Mucosa of descending colon (tissue), 3 donors: ENCODE data around the gene CADPS2. TPM values are rescaled to one million over a fixed set of nuclear protein-coding genes. Genes with fewer than 3 reads are reported as not detected.
A peak's percentile ranks its signal among the peaks of the same experiment; 100 is the strongest.

Experiments
- ATAC-seq: fragments of 200-7000 bp; cut with Tn5 transposase; one replicate; pipeline ENCODE4 v1.9.1; 2020; ENCODE audit warnings: mild to moderate bottlenecking, moderate library complexity
- DNase-seq, 3 donors: peaks; one replicate each; pipeline ENCODE4 v3.0.0-alpha.2; 2020
- H3K36me3 ChIP-seq: fragments of 200-600 bp; one replicate; pipeline ENCODE4 v1.8.0; 2021; ENCODE audit warnings: low read depth, mild to moderate bottlenecking
- H3K4me1 ChIP-seq: fragments of 200-600 bp; one replicate; pipeline ENCODE4 v1.8.0; 2021; ENCODE audit warnings: low read depth, mild to moderate bottlenecking
- H3K4me3 ChIP-seq: fragments of 200-600 bp; one replicate; pipeline ENCODE4 v1.8.0; 2021; ENCODE audit warnings: mild to moderate bottlenecking
- H3K9me3 ChIP-seq: fragments of 200-600 bp; one replicate; pipeline ENCODE4 v1.8.0; 2021; ENCODE audit warnings: mild to moderate bottlenecking
- intact Hi-C, 2 donors: fragments of 100-400 bp; cut with DNase I in 1 of 2; cut with micrococcal nuclease in 1 of 2; formaldehyde crosslinking; loops; one replicate each; pipeline versions ENCODE4 v1.11.0 to v1.11.1; 2022; cut with DNase I, micrococcal nuclease
- total RNA-seq, 3 donors: library from RNA; stranded (reverse); fragmentation: NEBNext Ultra II Directional in 2 of 3; extraction: Animal tissue kit (Norgen Biotek cat#: 25700) in 2 of 3; gene quantifications; one replicate each; pipeline versions ENCODE4 v1.2.1 to v1.2.4, GENCODE V29; 2021 to 2023
- TF ChIP-seq, protein P1 (sequence below): fragments of 200-600 bp; IDR thresholded peaks from one replicate; pipeline ENCODE4 v1.8.0; 2022; ENCODE audit warnings: antibody characterized with exemption, mild to moderate bottlenecking
- donor health status: DM: no; HTN: no; CAD: no; lungs with moderate emphysema.
- donor health status: DM: no; HTN: no; CAD: no.
- donor health status: DM: no; HTN: yes; CAD: no.

The CADPS2 gene
- total RNA-seq, 3 donors from 2014 or later = 11.3 to 12.7 (median 11.7) TPM

GRCh38 chr7:122549578-122549977 lies 336.7 kb downstream of the CADPS2 start:
- no peaks in the 10 kb centered on the region for H3K4me1 ChIP-seq
- no peak for DNase-seq
- intact Hi-C loops = no loop called here
- TF ChIP-seq, protein P1, sequence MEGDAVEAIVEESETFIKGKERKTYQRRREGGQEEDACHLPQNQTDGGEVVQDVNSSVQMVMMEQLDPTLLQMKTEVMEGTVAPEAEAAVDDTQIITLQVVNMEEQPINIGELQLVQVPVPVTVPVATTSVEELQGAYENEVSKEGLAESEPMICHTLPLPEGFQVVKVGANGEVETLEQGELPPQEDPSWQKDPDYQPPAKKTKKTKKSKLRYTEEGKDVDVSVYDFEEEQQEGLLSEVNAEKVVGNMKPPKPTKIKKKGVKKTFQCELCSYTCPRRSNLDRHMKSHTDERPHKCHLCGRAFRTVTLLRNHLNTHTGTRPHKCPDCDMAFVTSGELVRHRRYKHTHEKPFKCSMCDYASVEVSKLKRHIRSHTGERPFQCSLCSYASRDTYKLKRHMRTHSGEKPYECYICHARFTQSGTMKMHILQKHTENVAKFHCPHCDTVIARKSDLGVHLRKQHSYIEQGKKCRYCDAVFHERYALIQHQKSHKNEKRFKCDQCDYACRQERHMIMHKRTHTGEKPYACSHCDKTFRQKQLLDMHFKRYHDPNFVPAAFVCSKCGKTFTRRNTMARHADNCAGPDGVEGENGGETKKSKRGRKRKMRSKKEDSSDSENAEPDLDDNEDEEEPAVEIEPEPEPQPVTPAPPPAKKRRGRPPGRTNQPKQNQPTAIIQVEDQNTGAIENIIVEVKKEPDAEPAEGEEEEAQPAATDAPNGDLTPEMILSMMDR = no peak
- no peaks in the 10 kb centered on the region for H3K9me3 ChIP-seq
- ATAC-seq = no peak
- no peaks in the 10 kb centered on the region for H3K36me3 ChIP-seq
- no peak overlapping the region for H3K4me3 ChIP-seq

- H3K4me3 ChIP-seq = no peak overlapping the region
- H3K4me1 ChIP-seq = no peaks in the 10 kb centered on the region
- DNase-seq (no peak), ATAC-seq (no peak)
- no peaks in the 10 kb centered on the region for H3K36me3 ChIP-seq
- H3K9me3 ChIP-seq = no peaks in the 10 kb centered on the region
- TF ChIP-seq, protein P1 = no peak
- intact Hi-C loops = no loop called here
Observed at GRCh38 chr7:122546496-122546895, 339.8 kb downstream of the CADPS2 start.

- Histone ChIP-seq H3K9me3 (no peaks in the 10 kb centered on the region), H3K36me3 (no peaks in the 10 kb centered on the region), H3K4me1 (no peaks in the 10 kb centered on the region), H3K4me3 (no peak overlapping the region)
- DNase-seq (peak in 1 of 3 donors; percentile 28), ATAC-seq (peak; percentile 32)
- TF ChIP-seq, protein P1 = no peak
- intact Hi-C loops = no loop called here
Observed at GRCh38 chr7:122544463-122544862, 341.8 kb downstream of the CADPS2 start.

DNA sequence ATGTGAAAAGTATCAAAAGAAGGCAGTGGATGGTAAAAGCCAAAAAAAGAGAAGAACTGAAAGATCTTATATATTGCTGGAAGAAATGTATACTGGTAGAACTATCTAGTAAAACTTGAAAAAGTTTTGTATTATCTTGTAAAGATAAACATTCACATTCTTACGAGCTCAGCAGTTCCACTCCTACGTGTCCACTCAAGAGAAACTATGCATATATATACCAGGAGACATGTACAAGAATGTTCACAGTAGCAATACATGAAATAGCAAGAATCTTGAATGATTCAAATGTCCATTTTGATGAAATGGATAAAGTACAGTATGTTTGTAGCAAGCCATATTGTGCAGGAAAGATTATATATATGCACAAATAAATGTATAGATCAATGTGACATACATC lies 342.4 kb downstream of the CADPS2 start:
- intact Hi-C loops = no loop called here
- H3K36me3 ChIP-seq = no peaks in the 10 kb centered on the region
- DNase-seq (no peak), ATAC-seq (no peak)
- no peak overlapping the region for H3K4me3 ChIP-seq
- TF ChIP-seq, protein P1 = no peak
- H3K9me3 ChIP-seq = no peaks in the 10 kb centered on the region
- no peaks in the 10 kb centered on the region for H3K4me1 ChIP-seq

GRCh38 chr7:122543166-122543565 lies 343.1 kb downstream of the CADPS2 start:
- Histone ChIP-seq H3K4me1 (no peaks in the 10 kb centered on the region), H3K9me3 (no peaks in the 10 kb centered on the region), H3K4me3 (no peak overlapping the region), H3K36me3 (no peaks in the 10 kb centered on the region)
- ATAC-seq (no peak), DNase-seq (no peak)
- intact Hi-C loops = no loop called here
- TF ChIP-seq, protein P1 = no peak

DNA sequence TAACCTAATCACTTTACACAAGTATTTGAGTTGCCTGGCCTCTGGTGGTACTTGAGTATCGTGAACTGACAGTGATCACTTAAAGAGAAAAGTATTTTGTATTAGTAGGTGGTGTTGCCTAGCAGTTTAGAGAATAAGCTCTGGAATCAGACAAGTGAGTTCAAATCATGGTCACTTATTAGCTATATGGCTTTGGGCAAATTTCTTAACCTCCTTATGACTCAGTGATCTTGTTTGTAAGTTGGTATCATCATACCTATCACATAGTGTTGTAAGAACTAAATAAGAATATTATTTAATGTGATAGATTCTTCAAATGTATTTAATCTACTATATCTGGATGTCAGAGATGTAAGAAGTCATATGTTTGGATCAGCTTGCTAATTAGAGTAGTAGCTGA lies 351.2 kb downstream of the CADPS2 start:
- H3K4me1 ChIP-seq = no peaks in the 10 kb centered on the region
- H3K9me3 ChIP-seq = no peaks in the 10 kb centered on the region
- ATAC-seq (no peak), DNase-seq (no peak)
- H3K4me3 ChIP-seq = no peak overlapping the region
- intact Hi-C loops = no loop called here
- H3K36me3 ChIP-seq = no peaks in the 10 kb centered on the region
- TF ChIP-seq, protein P1 = no peak
